GM21423 (cell line): ENCODE results near the gene ABCB10.
"Not testable (repeated sequence)": the region's sequence is repeated elsewhere in the genome, so short reads cannot be mapped to it uniquely, and the experiment has no call there.

Experiments used
- ATAC-seq: cut with Tn5 transposase; IDR thresholded peaks from one replicate; pipeline ENCODE4 v1.9.1; 2021; ENCODE audit warnings: mild to moderate bottlenecking, moderate library complexity; ENCODE audit not compliant: unreplicated experiment

ABCB10 gene

DNA sequence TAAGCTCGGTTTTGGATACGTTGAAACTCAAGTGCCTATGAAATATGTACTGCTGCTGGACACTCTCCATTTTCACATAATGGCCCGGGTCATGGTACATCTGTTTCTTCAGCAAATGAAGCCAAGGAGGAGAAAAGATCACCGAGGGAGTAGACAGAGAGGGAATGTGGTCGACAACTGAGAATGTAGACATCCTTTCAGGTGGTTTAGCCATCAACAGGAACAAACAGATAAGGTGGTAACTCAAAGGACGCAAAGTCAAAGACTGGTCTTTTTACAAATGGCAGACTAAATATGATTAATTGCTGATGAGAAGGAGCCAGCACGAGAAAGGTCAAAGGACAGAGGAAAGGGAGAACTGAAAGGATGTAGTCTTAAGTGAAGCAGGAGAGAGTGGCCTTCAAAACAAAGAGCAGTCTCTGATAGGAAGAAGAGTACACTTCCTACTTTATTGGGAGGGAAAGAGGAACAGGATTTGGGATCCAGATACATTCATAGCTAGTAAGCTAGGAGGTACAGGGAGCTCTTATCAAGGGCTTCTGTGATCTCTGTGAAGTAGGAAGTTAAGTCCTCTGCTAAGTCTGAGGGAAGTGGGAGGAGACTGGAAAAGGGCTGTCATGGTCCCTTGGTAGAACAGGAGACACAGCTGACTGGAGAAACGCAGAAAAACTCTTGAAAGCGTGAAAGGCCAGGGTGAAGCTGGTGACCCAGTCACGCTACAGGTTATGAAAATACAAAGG, 78.7 kb downstream of the ABCB10 start:
- peak; percentile 74 for ATAC-seq

- peak; percentile 59 for ATAC-seq
These were observed 79.7 kb downstream of the ABCB10 start for GRCh38 chr1:229478852-229479251.

DNA sequence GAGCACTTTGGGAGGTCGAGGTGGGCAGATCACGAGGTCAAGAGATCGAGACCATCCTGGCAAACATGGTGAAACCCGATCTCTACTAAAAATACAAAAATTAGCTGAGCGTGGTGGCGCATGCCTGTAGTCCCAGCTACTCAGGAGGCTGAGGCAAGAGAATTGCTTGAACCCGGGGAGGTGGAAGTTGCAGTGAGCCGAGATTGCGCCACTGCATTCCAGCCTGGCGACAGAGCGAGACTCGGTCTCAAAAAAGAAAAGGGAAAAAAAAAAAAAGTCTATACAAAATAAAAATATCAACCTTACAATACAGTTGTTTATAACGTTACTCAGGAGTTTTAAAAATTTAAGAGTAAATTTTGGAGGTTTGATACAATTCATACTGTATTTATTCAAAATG, 82.6 kb downstream of the ABCB10 start:
- ATAC-seq: not testable (repeated sequence)

DNA sequence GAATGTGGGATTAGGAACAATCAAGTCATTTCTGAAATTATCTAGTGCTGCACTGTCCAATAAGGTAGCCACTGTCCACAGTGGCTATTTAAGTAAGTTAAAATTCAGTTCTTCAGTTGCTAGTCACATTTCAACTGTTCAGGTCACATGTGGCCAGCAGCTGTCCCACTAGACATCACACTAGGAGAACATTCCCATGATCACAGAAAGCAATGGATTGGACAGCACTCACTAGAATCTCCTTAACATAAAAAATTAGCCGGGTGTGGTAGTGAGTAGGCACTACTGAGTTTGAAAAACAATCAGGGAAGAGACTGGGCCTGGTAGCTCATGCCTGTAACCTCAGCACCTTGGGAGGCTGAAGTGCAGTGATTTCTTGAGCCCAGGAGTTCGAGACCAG, 84.0 kb downstream of the ABCB10 start:
- ATAC-seq: no peak

DNA sequence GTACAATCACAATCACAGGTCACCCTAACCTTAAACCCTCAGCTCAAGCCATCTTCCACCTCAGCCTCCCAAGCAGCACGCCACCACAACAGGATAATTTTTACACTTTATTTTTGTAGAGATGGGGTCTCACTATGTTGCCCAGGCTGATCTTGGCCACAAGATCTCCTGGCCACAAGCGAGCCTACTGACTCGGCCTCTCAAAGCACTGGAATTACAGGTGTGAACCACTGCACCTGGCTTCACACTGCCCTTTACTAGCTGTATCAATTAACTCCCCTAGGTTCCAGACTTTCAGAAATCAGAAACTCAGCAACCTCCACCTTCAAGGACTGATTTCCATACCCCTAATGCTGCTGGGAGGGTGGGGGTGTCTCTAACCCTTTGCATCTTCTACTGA, 87.3 kb downstream of the ABCB10 start:
- ATAC-seq: no peak

DNA sequence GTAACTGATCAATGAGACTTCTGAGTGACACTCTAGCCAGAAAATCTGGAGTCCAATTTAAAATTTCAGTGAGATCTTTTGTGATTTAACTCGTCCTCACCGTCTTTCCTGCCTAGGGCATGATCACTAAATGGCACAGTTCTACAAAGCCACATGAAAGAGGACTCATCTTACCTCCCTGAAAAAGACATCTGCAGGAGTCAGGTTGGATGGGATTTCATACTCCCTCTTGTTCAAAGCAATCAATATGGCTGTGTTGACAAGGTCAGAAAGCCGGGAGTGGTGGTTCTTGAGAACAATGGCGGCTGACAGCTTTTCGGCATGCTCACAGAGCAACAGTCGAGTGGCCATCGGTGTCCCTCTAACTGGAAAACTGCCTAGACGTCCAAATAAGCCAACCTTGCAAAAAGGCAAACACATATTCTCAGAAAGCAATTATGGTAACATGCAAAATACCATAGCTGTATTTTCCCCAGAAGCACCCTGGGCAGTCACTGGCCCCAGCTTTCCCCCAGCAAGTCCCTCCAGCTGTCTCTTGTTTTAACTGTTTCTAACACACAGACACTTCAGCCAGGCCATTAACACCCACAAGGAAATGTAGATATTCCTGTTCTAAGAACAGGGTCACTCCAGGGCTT, 88.0 kb downstream of the ABCB10 start:
- no peak for ATAC-seq

DNA sequence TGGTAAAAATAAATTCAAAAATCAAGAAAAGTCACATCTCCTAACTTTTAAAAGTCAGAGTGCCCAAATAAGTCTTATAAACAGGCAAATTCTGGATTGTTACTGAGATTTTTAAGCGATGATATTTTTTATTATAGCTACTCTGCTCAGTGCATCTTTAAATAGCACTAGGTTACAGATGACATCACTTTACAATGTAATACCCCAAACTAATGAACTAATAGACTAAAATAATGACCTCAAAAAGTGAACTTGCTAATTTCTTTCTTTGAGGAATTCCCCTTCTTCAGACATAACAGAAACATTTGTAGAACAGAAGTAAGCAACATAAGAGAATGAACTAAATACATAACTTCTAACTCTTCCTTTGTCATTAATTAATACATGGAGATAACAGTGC, 91.6 kb downstream of the ABCB10 start:
- no peak for ATAC-seq
